Loucy (cell line): ENCODE measurements around the gene CRYBG3.

Experiments used
- H2AFZ ChIP-seq: fragments of 200-600 bp; sonication (generic); 2 replicates; pipeline ENCODE4 v1.6.0; 2016; ENCODE audit warnings: antibody characterized with exemption, mild to moderate bottlenecking, low read length, moderate library complexity
- H3F3A ChIP-seq: fragments of 200-600 bp; 2 replicates; pipeline ENCODE4 v1.6.0; 2016; ENCODE audit warnings: antibody characterized with exemption, low read depth, mild to moderate bottlenecking
- H3K27me3 ChIP-seq: fragments of 200-600 bp; sonication (generic); 2 replicates; pipeline ENCODE4 v1.6.1; 2014; ENCODE audit warnings: low read length, mild to moderate bottlenecking; ENCODE audit not compliant: insufficient read depth, poor library complexity, severe bottlenecking
- H3K36me3 ChIP-seq: fragments of 200-600 bp; sonication (generic); 2 replicates; pipeline ENCODE4 v1.6.1; 2016; ENCODE audit warnings: low read length; ENCODE audit not compliant: insufficient read depth
- H3K4me1 ChIP-seq: fragments of 200-600 bp; sonication (generic); 2 replicates; pipeline ENCODE4 v1.5.1; 2014; ENCODE audit warnings: low read length, mild to moderate bottlenecking; ENCODE audit not compliant: insufficient read depth, poor library complexity, severe bottlenecking
- H3K4me2 ChIP-seq: fragments of 200-600 bp; sonication (generic); 2 replicates; pipeline ENCODE4 v1.6.0; 2014; ENCODE audit warnings: antibody characterized with exemption, low read length, low read depth, mild to moderate bottlenecking; ENCODE audit not compliant: poor library complexity, severe bottlenecking
- H3K4me3 ChIP-seq: fragments of 200-600 bp; sonication (generic); 2 replicates; pipeline ENCODE4 v1.5.1; 2014; ENCODE audit warnings: low read length, mild to moderate bottlenecking, mixed read lengths; ENCODE audit not compliant: poor library complexity, severe bottlenecking
- H3K79me2 ChIP-seq: fragments of 200-600 bp; sonication (generic); 2 replicates; pipeline ENCODE4 v1.6.1; 2014; ENCODE audit warnings: low read length; ENCODE audit not compliant: insufficient read depth
- H3K9ac ChIP-seq: fragments of 200-600 bp; sonication (generic); 2 replicates; pipeline ENCODE4 v1.6.0; 2014; ENCODE audit warnings: mild to moderate bottlenecking, low read depth, low read length, moderate library complexity; ENCODE audit not compliant: poor library complexity, severe bottlenecking
- H3K9me2 ChIP-seq: fragments of 200-600 bp; sonication (generic); replicated peaks from 2 replicates; pipeline ENCODE4 v1.6.1; 2016; ENCODE audit warnings: low read depth, low read length, mixed read lengths
- H3K9me3 ChIP-seq: fragments of 200-600 bp; sonication (generic); 2 replicates; pipeline ENCODE4 v1.6.1; 2014; ENCODE audit warnings: mild to moderate bottlenecking, antibody characterized with exemption, low read length, low read depth; ENCODE audit not compliant: insufficient read depth
- H4K20me1 ChIP-seq: fragments of 200-600 bp; sonication (generic); 2 replicates; pipeline ENCODE4 v1.6.0; 2014; ENCODE audit warnings: antibody characterized with exemption, low read length, mild to moderate bottlenecking; ENCODE audit not compliant: insufficient read depth, poor library complexity, severe bottlenecking
- CTCF ChIP-seq: fragments of 200-600 bp; sonication (generic); conservative IDR thresholded peaks from 2 replicates; pipeline ENCODE4 v1.5.1; 2014; ENCODE audit warnings: mild to moderate bottlenecking, antibody characterized with exemption, low read length
- EZH2phosphoT487 ChIP-seq: fragments of 200-600 bp; IDR thresholded peaks from 2 replicates; pipeline ENCODE4 v1.6.1; 2018; ENCODE audit warnings: antibody characterized with exemption, mild to moderate bottlenecking, moderate library complexity, borderline replicate concordance

The CRYBG3 gene

GRCh38 chr3:97932387-97932801 lies 110.6 kb downstream of the CRYBG3 start:
- H3K4me1 ChIP-seq: no peaks in the 10 kb centered on the region
- no peaks in the 10 kb centered on the region for H3F3A ChIP-seq
- no peaks in the 10 kb centered on the region for H3K79me2 ChIP-seq
- no peak overlapping the region for H3K4me3 ChIP-seq
- no peaks in the 10 kb centered on the region for H4K20me1 ChIP-seq
- H3K4me2 ChIP-seq: no peak overlapping the region
- no peaks in the 10 kb centered on the region for H3K27me3 ChIP-seq
- H2AFZ ChIP-seq: no peak overlapping the region
- no peaks in the 10 kb centered on the region; the same call in 1 of the 2 replicates for H3K36me3 ChIP-seq
- TF ChIP-seq CTCF (no peak), EZH2phosphoT487 (no peak)
- no peaks in the 10 kb centered on the region for H3K9me2 ChIP-seq
- H3K9me3 ChIP-seq: no peaks in the 10 kb centered on the region
- H3K9ac ChIP-seq: no peak overlapping the region

GRCh38 chr3:97934980-97935695 lies 113.3 kb downstream of the CRYBG3 start:
- H3K4me3 ChIP-seq: no peak overlapping the region
- no peak overlapping the region for H3K4me2 ChIP-seq
- no peak overlapping the region for H3K9ac ChIP-seq
- H3K36me3 ChIP-seq: no peaks in the 10 kb centered on the region; the same call in 1 of the 2 replicates
- no peaks in the 10 kb centered on the region for H3F3A ChIP-seq
- H3K4me1 ChIP-seq: no peaks in the 10 kb centered on the region
- no peaks in the 10 kb centered on the region for H3K27me3 ChIP-seq
- no peaks in the 10 kb centered on the region for H3K79me2 ChIP-seq
- H3K9me3 ChIP-seq: no peaks in the 10 kb centered on the region
- H3K9me2 ChIP-seq: no peaks in the 10 kb centered on the region
- TF ChIP-seq CTCF (no peak), EZH2phosphoT487 (no peak)
- no peaks in the 10 kb centered on the region for H4K20me1 ChIP-seq
- H2AFZ ChIP-seq: no peak overlapping the region

- no peak for TF ChIP-seq CTCF
- TF ChIP-seq EZH2phosphoT487: no peak
- Histone ChIP-seq H3K9me2 (no peaks in the 10 kb centered on the region), H3K4me3 (no peak overlapping the region), H3F3A (no peaks in the 10 kb centered on the region), H3K9me3 (no peaks in the 10 kb centered on the region), H3K9ac (no peak overlapping the region), H3K27me3 (no peaks in the 10 kb centered on the region), H3K4me1 (no peaks in the 10 kb centered on the region), H3K4me2 (no peak overlapping the region), H4K20me1 (no peaks in the 10 kb centered on the region), H3K36me3 (no peaks in the 10 kb centered on the region; the same call in 1 of the 2 replicates), H3K79me2 (no peaks in the 10 kb centered on the region), H2AFZ (no peak overlapping the region)
These were observed 114.0 kb downstream of the CRYBG3 start for GRCh38 chr3:97935842-97936241.
